Adrenal gland (tissue), 5 donors: ENCODE data around the gene KCNMB1.

ENCODE experiments used
- POLR2A ChIP-seq, 2 donors: fragments of 450-650 bp; IDR thresholded peaks; one replicate each; pipeline ENCODE4 v1.6.1; 2017; ENCODE audit warnings: antibody characterized with exemption in 2 of 2, mild to moderate bottlenecking in 2 of 2, moderate library complexity in 1 of 2
- TF ChIP-seq, protein P1 (sequence below), 6 experiments: fragments of 450-650 bp in 4 of 6; fragments of 200-600 bp in 2 of 6; sonication (generic) in 1 of 6; IDR thresholded peaks; 1 replicate in 5 of 6; 2 replicates in 1 of 6; pipeline versions ENCODE4 v1.5.1 to v1.8.0; 2016 to 2021; ENCODE audit warnings: antibody characterized with exemption in 6 of 6, mild to moderate bottlenecking in 2 of 6, moderate library complexity in 1 of 6
- donor health status: DM: no; HTN: no; CAD: no.

DNA sequence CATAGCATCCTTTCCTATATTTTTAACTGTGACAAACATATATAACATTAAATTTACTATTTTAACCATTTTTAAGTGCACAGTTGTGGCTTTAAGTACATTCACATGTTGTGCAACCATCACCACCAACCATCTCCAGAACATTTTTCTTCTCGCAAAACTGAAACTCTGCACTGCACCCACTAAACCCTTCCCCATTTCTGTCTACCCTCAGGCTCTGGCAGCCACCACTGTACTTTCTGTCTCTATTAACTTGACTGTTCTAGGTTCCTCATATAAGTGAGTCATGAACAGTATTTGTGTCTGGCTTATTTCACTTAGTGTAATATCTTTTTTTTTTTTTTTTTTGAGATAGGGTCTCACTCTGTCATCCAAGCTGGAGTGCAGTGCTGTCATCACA is 25.5 kb downstream of the KCNMB1 start:
- TF ChIP-seq, protein P1, sequence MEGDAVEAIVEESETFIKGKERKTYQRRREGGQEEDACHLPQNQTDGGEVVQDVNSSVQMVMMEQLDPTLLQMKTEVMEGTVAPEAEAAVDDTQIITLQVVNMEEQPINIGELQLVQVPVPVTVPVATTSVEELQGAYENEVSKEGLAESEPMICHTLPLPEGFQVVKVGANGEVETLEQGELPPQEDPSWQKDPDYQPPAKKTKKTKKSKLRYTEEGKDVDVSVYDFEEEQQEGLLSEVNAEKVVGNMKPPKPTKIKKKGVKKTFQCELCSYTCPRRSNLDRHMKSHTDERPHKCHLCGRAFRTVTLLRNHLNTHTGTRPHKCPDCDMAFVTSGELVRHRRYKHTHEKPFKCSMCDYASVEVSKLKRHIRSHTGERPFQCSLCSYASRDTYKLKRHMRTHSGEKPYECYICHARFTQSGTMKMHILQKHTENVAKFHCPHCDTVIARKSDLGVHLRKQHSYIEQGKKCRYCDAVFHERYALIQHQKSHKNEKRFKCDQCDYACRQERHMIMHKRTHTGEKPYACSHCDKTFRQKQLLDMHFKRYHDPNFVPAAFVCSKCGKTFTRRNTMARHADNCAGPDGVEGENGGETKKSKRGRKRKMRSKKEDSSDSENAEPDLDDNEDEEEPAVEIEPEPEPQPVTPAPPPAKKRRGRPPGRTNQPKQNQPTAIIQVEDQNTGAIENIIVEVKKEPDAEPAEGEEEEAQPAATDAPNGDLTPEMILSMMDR (IDR thresholded peaks at IDR 0.05): no peak
- TF ChIP-seq POLR2A (IDR thresholded peaks at IDR 0.05): no peak
